IPS-NIHi7 (cell line): ENCODE measurements around the gene KLHDC9.
A peak's percentile ranks its signal among the peaks of the same experiment; 100 is the strongest.
"Not testable (repeated sequence)": the region's sequence is repeated elsewhere in the genome, so short reads cannot be mapped to it uniquely, and the experiment has no call there.

ENCODE experiments used
- DNase-seq: peaks from one replicate; pipeline ENCODE4 v3.0.0; 2012; ENCODE audit warnings: mixed read lengths; ENCODE audit errors: extremely low spot score

The KLHDC9 gene

GRCh38 chr1:161098210-161099068, at the start of gene KLHDC9:
KLHDC9 (plus strand) TSS chr1:161098361; CDS start chr1:161098536, 175 bp downstream.
- DNase-seq: peak; percentile 96

GRCh38 chr1:161048949-161049722, 49.0 kb upstream of the KLHDC9 start:
- DNase-seq: no peak

- no peak for DNase-seq
Observed at GRCh38 chr1:161051219-161051618, 46.9 kb upstream of the KLHDC9 start.

GRCh38 chr1:161052899-161053298, 45.3 kb upstream of the KLHDC9 start:
- no peak for DNase-seq

GRCh38 chr1:161054232-161054631, 43.9 kb upstream of the KLHDC9 start:
- no peak for DNase-seq

- no peak for DNase-seq
Observed at GRCh38 chr1:161054805-161055204, 43.4 kb upstream of the KLHDC9 start.

GRCh38 chr1:161059293-161059692, 38.9 kb upstream of the KLHDC9 start:
- DNase-seq: no peak

- DNase-seq: no peak
Observed at GRCh38 chr1:161061419-161061818, 36.7 kb upstream of the KLHDC9 start.

GRCh38 chr1:161063936-161064335, 34.2 kb upstream of the KLHDC9 start:
- not testable (repeated sequence) for DNase-seq

GRCh38 chr1:161065681-161066080, 32.5 kb upstream of the KLHDC9 start:
- DNase-seq: not testable (repeated sequence)

- DNase-seq: no peak
Observed at GRCh38 chr1:161066694-161067093, 31.5 kb upstream of the KLHDC9 start.

- DNase-seq: peak; percentile 42
Observed at GRCh38 chr1:161068306-161069234, 29.6 kb upstream of the KLHDC9 start.

GRCh38 chr1:161069241-161069640, 28.9 kb upstream of the KLHDC9 start:
- no peak for DNase-seq

- no peak for DNase-seq
Observed at GRCh38 chr1:161069731-161070270, 28.4 kb upstream of the KLHDC9 start, which contains the start of gene ARHGAP30. ARHGAP30 (minus strand) TSS chr1:161069891; CDS start chr1:161069624, 267 bp downstream.

GRCh38 chr1:161070761-161071160, 27.4 kb upstream of the KLHDC9 start:
- no peak for DNase-seq

- DNase-seq: peak; percentile 86
Observed at GRCh38 chr1:161071886-161072371, 26.2 kb upstream of the KLHDC9 start.

- DNase-seq: no peak
Observed at GRCh38 chr1:161072751-161073449, 25.3 kb upstream of the KLHDC9 start.

- no peak for DNase-seq
Observed at GRCh38 chr1:161073474-161074121, 24.6 kb upstream of the KLHDC9 start.

- DNase-seq: no peak
Observed at GRCh38 chr1:161074676-161075368, 23.3 kb upstream of the KLHDC9 start.
